CD4-positive, CD25-positive, alpha-beta regulatory T cell (primary cell): ENCODE results near the gene HOXD13. TPM values are rescaled to one million over a fixed set of nuclear protein-coding genes. Genes with fewer than 3 reads are reported as not detected.

Source experiments
- ATAC-seq, 2 donors: fragments of 150-1000 bp; cut with Tn5 transposase; one replicate each; pipeline ENCODE4 v1.10.0; 2021; ENCODE audit warnings: low read depth in 2 of 2, moderate number of reproducible peaks in 2 of 2, moderate library complexity in 1 of 2
- DNase-seq, 3 donors: peaks; one replicate each; pipeline versions ENCODE4 v3.0.0 to v3.0.0-alpha.2; 2012 to 2022; ENCODE audit warnings: mixed read lengths in 1 of 3
- H3K27ac ChIP-seq: one replicate; pipeline ENCODE4 v1.7.0; 2013; ENCODE audit warnings: mild to moderate bottlenecking, low read length; ENCODE audit not compliant: insufficient read depth, poor library complexity, severe bottlenecking
- H3K27me3 ChIP-seq: one replicate; pipeline ENCODE4 v1.7.0; 2013; ENCODE audit warnings: low read length; ENCODE audit not compliant: control insufficient read depth, insufficient read depth
- H3K36me3 ChIP-seq: one replicate; pipeline ENCODE4 v1.7.0; 2013; ENCODE audit warnings: mild to moderate bottlenecking, low read length, moderate library complexity; ENCODE audit not compliant: control insufficient read depth, insufficient read depth
- H3K4me1 ChIP-seq: 2 replicates; pipeline ENCODE4 v1.7.0; 2013; ENCODE audit warnings: mild to moderate bottlenecking, low read length; ENCODE audit not compliant: insufficient read depth, control insufficient read depth, poor library complexity, severe bottlenecking
- H3K4me3 ChIP-seq: one replicate; pipeline ENCODE4 v1.7.0; 2013; ENCODE audit warnings: low read depth, mild to moderate bottlenecking, low read length, moderate library complexity
- H3K9me3 ChIP-seq, 2 experiments: 1 replicate in 1 of 2; 2 replicates in 1 of 2; pipeline ENCODE4 v1.7.0; 2013; ENCODE audit warnings: low read length in 2 of 2, mild to moderate bottlenecking in 1 of 2, moderate library complexity in 1 of 2; ENCODE audit not compliant: control insufficient read depth in 2 of 2
- H3K27ac Mint-ChIP-seq, 3 donors: one replicate each; pipeline ENCODE4 v1.8.0; 2020 to 2022; ENCODE audit warnings: mild to moderate bottlenecking in 3 of 3, mixed read lengths in 3 of 3, moderate library complexity in 2 of 3
- H3K27me3 Mint-ChIP-seq: one replicate; pipeline ENCODE4 v1.8.0; 2022; ENCODE audit warnings: mild to moderate bottlenecking, mixed read lengths
- H3K36me3 Mint-ChIP-seq: one replicate; pipeline ENCODE4 v1.8.0; 2020; ENCODE audit warnings: mixed read lengths
- H3K4me1 Mint-ChIP-seq, 4 donors: one replicate each; pipeline ENCODE4 v1.8.0; 2020 to 2022; ENCODE audit warnings: mixed read lengths in 4 of 4, mild to moderate bottlenecking in 1 of 4
- H3K4me3 Mint-ChIP-seq, 4 donors: one replicate each; pipeline ENCODE4 v1.8.0; 2020 to 2022; ENCODE audit warnings: mild to moderate bottlenecking in 4 of 4, mixed read lengths in 4 of 4, moderate library complexity in 3 of 4
- H3K9me3 Mint-ChIP-seq, 7 donors: one replicate each; pipeline ENCODE4 v1.8.0; 2020 to 2022; ENCODE audit warnings: mixed read lengths in 7 of 7, mild to moderate bottlenecking in 3 of 7, moderate library complexity in 2 of 7
- polyA plus RNA-seq, 4 donors: library from polyadenylated mRNA; unstranded; fragments of 300-500 nt; fragmentation: Illumina TruSeq; gene quantifications; one replicate each; pipeline ENCODE4 v1.2.3, GENCODE V29; 2021
- total RNA-seq: library from RNA; stranded (reverse); gene quantifications from one replicate; pipeline ENCODE4 v1.2.3, GENCODE V29; 2022

HOXD13 gene
- total and polyA plus RNA-seq, 5 donors from 2014 or later: not detected

DNA sequence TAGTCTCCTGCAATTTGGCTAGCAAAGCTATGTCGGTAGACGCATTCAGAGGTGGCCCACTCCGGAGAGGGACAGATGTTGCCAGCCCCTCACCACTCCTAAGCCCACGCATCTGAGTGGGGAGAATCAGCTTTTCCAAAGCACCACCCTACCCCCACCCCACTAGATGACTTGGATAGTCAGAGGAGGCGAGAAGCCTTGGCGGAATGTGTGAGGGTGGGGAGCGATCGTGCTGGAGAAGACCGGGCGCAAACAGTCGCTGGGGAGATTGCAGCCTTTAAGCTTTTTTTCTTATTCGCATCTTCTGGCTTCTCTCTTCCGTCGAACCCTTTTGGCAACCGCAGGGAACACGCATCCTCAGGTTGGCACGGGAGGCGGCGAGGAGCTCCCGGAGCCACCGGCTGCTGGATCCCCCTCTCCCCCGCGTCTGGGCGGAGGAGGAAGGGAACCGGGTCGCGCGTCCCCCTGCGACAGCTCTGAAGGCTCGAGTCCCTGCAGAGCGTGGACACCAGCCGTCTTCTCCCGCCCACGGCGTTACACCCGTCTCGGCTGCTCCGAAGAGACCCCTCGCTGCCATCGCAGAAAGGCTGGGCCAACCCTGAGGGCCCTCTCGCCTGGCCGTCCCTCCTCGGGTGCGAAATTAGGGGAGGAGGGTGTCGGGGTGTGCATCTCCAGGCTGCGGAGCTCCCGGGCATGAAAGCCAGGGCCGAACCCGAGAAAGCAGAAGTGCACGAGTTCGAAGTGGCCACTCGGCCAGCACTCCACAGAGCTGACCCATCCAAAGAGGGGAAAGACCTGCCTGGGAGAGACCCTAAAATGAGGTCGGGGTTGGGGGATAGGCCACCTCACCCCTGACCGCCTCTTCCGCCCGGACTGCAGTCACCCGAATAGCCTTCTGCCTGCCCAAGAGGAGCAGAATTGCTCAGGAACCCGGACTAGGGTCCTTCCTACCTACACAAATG, 20.9 kb upstream of the HOXD13 start:
- no peak for DNase-seq
- Histone ChIP-seq H3K4me1 (peaks cover 7% of the 10 kb centered on the region), H3K4me3 (no peak overlapping the region), H3K27ac (no peak overlapping the region), H3K9me3 (peaks cover 2 to 8% of the 10 kb centered on the region in 2 experiments), H3K36me3 (no peaks in the 10 kb centered on the region), H3K27me3 (peaks cover 66% of the 10 kb centered on the region)
- H3K27ac Mint-ChIP-seq: no peak overlapping the region
- peaks cover 95% of the 10 kb centered on the region for H3K27me3 Mint-ChIP-seq
- ATAC-seq: no peak
- peaks cover 0 to 16% (median 1%) of the 10 kb centered on the region in 7 donors for H3K9me3 Mint-ChIP-seq
- no peaks in the 10 kb centered on the region for H3K36me3 Mint-ChIP-seq
- peak overlapping the region in 2 of 4 donors; percentile 3 to 9 for H3K4me3 Mint-ChIP-seq
- peaks cover 0 to 10% (median 0%) of the 10 kb centered on the region in 4 donors for H3K4me1 Mint-ChIP-seq

DNA sequence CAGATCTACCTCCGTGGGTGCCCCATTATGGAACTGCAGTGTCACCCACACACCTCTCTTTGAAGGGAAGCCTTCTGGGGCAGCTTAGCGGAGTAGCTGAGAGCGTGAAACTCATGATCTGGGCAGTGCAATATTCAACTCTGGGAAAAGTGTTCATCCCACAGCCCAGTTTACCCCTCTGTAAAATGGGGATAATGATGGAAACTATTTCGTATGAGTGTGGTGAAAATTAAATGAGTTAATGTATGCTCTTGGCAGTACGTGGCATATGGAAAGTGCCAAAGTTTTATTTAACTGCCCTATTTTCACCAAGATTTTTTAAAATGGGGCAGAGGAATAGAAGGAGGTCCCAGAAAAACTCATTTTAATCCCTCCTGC, 20.2 kb upstream of the HOXD13 start:
- DNase-seq: no peak
- Histone ChIP-seq H3K4me1 (peaks cover 2% of the 10 kb centered on the region), H3K4me3 (no peak overlapping the region), H3K36me3 (no peaks in the 10 kb centered on the region), H3K27ac (no peak overlapping the region), H3K27me3 (peaks cover 73% of the 10 kb centered on the region), H3K9me3 (peaks cover 7 to 14% of the 10 kb centered on the region in 2 experiments)
- no peak overlapping the region for H3K27ac Mint-ChIP-seq
- peaks cover 98% of the 10 kb centered on the region for H3K27me3 Mint-ChIP-seq
- H3K36me3 Mint-ChIP-seq: no peaks in the 10 kb centered on the region
- ATAC-seq: no peak
- H3K4me1 Mint-ChIP-seq: peaks cover 0 to 10% (median 0%) of the 10 kb centered on the region in 4 donors
- H3K4me3 Mint-ChIP-seq: no peak overlapping the region
- H3K9me3 Mint-ChIP-seq: peaks cover 0 to 20% (median 1%) of the 10 kb centered on the region in 7 donors

DNA sequence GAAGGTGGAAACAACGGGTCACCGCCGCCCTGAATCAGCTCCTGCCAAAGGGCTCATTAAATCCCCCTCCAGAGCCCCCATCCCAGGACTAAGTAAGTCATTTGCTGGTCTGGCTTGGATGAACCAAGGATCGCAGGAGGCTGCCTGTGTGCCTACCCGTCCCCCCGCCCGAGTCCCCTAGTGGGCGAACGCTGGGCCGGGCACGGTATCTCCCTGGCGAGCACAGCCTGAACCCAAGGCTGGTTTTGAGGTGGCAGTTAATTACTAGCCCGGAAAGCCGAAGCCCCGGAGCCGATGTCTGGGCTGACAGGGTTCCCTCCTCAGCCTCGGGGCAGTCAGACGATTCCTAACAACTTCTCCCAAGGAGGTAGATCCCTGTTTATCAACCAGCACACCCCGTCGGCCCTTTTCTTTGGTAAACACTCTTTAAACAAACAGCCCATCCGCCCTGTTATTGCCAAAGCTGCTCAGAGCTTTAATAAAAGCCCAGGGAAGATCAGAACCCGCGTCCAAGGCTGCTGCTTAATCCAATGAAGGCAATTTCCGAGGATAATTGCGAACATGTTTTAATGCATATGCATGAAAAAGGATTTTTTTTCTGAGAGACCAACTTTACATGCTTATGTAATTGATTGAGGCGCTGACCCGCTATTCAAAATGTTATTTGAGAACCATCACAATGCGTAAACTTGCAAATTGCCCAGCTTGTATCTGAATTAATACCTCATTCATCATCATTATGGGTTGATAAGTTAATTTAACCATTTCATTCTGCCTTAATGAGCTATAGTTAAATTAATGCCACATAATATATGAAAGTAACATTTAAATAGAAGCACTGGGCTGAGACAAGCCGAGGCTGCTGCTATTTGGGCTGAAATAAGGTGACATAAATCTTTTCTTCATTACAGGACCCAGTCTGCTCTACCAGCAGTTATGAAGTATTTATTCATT, 19.3 kb upstream of the HOXD13 start:
- Histone ChIP-seq H3K27me3 (peaks cover 80% of the 10 kb centered on the region), H3K36me3 (no peaks in the 10 kb centered on the region), H3K4me3 (no peak overlapping the region), H3K4me1 (no peaks in the 10 kb centered on the region), H3K27ac (no peak overlapping the region), H3K9me3 (peaks cover 10 to 18% of the 10 kb centered on the region in 2 experiments)
- Mint-ChIP-seq H3K27me3 (peaks cover 95% of the 10 kb centered on the region), H3K4me3 (no peak overlapping the region), H3K36me3 (no peaks in the 10 kb centered on the region), H3K9me3 (peaks cover 0 to 20% (median 1%) of the 10 kb centered on the region in 7 donors), H3K4me1 (peaks cover 0 to 5% (median 2%) of the 10 kb centered on the region in 4 donors), H3K27ac (no peak overlapping the region)
- no peak for ATAC-seq
- DNase-seq: no peak

DNA sequence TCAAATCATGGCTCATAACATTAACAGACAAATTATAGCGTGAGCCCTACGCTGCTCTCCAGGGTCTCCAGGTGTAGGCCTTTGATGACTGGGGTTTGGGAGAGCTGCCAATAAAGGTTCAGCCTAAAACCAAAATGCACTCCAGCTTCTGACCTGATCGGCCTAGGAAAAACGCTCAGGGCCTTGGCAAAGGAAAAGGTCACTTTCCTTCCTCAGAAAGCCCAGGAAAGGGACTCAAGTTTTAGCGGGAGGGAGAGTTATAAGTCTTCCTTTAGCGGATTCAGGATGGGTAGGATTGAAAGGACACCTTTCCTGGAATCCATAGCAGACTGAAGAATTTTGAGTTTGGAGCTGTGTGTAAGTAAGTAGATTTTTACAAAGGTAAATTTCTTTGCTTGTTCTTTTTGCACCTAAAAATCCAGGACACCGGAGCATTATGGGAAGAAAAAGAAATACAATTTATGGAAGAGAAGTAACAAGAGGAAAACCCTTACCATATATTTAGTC, 17.5 kb upstream of the HOXD13 start:
- Mint-ChIP-seq H3K27ac (no peak overlapping the region), H3K4me1 (peaks cover 0 to 15% (median 8%) of the 10 kb centered on the region in 4 donors), H3K4me3 (no peak overlapping the region), H3K9me3 (peaks cover 0 to 30% (median 4%) of the 10 kb centered on the region in 7 donors), H3K36me3 (no peaks in the 10 kb centered on the region), H3K27me3 (peaks cover 92% of the 10 kb centered on the region)
- H3K4me3 ChIP-seq: no peak overlapping the region
- peaks cover 76% of the 10 kb centered on the region for H3K27me3 ChIP-seq
- peaks cover 21 to 24% of the 10 kb centered on the region in 2 experiments for H3K9me3 ChIP-seq
- no peak overlapping the region for H3K27ac ChIP-seq
- peaks cover 9% of the 10 kb centered on the region for H3K4me1 ChIP-seq
- DNase-seq (no peak), ATAC-seq (no peak)
- H3K36me3 ChIP-seq: no peaks in the 10 kb centered on the region

DNA sequence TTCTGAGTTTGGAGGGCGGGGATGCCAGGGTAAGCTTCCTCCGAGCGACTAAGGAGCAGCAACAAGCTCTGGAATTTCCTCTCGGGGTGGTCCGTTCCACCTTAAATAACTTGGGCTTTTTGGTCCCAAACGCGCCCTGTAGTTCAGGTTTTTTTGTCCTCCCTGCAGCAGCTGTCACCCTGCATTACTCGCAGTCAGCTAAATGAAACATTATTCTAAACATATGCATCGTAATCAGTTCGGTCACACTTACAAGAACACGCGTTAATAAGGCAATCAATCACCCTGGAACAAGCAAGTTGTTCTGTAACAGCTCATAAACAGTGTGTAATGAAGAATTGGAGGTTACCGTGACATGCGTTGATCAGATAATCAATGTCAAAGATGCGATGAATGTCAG, 17.0 kb upstream of the HOXD13 start:
- peaks cover 0 to 15% (median 8%) of the 10 kb centered on the region in 4 donors for H3K4me1 Mint-ChIP-seq
- no peak overlapping the region for H3K27ac Mint-ChIP-seq
- peaks cover 71% of the 10 kb centered on the region for H3K27me3 ChIP-seq
- no peaks in the 10 kb centered on the region for H3K36me3 ChIP-seq
- peaks cover 0 to 30% (median 4%) of the 10 kb centered on the region in 7 donors for H3K9me3 Mint-ChIP-seq
- peak overlapping the region in 1 of 4 donors; percentile 27 for H3K4me3 Mint-ChIP-seq
- no peak for DNase-seq
- peaks cover 87% of the 10 kb centered on the region for H3K27me3 Mint-ChIP-seq
- H3K27ac ChIP-seq: no peak overlapping the region
- no peaks in the 10 kb centered on the region for H3K36me3 Mint-ChIP-seq
- peaks cover 21 to 25% of the 10 kb centered on the region in 2 experiments for H3K9me3 ChIP-seq
- ATAC-seq: no peak
- H3K4me1 ChIP-seq: peaks cover 11% of the 10 kb centered on the region
- no peak overlapping the region for H3K4me3 ChIP-seq

DNA sequence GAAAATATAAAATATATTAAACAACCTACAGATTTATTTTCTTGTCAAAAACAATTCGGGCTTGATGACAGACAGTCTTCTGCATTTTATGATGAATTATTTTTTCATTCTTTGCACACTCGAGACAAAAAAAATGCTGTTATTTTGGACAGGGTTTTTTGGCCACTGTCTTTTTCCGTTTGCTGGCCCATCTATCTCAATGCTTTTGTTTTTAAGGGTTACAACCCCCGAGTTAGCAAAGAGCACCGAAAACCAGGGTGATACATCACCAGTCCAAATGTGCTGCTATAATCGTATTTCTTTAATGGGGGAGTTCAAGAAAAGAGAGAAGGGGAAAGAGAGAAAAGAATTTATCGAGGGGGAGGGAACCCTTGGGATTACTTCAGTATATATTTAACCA, 16.5 kb upstream of the HOXD13 start:
- peaks cover 70% of the 10 kb centered on the region for H3K27me3 ChIP-seq
- H3K27ac Mint-ChIP-seq: no peak overlapping the region
- no peaks in the 10 kb centered on the region for H3K36me3 ChIP-seq
- H3K4me3 ChIP-seq: no peak overlapping the region
- no peak overlapping the region for H3K27ac ChIP-seq
- peaks cover 13% of the 10 kb centered on the region for H3K4me1 ChIP-seq
- H3K4me3 Mint-ChIP-seq: no peak overlapping the region
- H3K36me3 Mint-ChIP-seq: no peaks in the 10 kb centered on the region
- DNase-seq: no peak
- ATAC-seq: no peak
- peaks cover 0 to 15% (median 9%) of the 10 kb centered on the region in 4 donors for H3K4me1 Mint-ChIP-seq
- peaks cover 0 to 33% (median 4%) of the 10 kb centered on the region in 7 donors for H3K9me3 Mint-ChIP-seq
- H3K27me3 Mint-ChIP-seq: peaks cover 86% of the 10 kb centered on the region
- H3K9me3 ChIP-seq: peaks cover 23 to 31% of the 10 kb centered on the region in 2 experiments

DNA sequence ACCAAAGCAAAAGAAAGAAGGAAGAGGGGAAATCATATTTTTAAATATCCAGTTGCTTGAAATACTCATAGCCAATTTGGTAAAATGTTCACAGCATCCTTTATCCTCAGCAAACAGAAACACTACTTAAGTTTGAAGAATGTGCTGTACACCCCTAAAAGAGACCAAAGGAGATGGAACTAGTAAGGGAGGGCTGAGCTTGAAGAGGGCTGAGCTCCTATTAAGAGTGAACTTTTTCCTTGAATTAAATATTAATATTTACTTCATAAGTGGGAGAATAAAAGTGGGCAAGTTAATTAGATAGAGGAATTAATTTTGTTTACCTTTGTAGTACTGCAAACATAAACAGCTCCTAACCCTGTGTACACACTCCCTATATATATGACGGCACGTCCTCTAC, 15.7 kb upstream of the HOXD13 start:
- Histone ChIP-seq H3K4me1 (peaks cover 13% of the 10 kb centered on the region), H3K36me3 (no peaks in the 10 kb centered on the region), H3K9me3 (peaks cover 28 to 38% of the 10 kb centered on the region in 2 experiments), H3K27ac (no peak overlapping the region), H3K27me3 (peaks cover 73% of the 10 kb centered on the region), H3K4me3 (no peak overlapping the region)
- Mint-ChIP-seq H3K27ac (no peak overlapping the region), H3K27me3 (peaks cover 86% of the 10 kb centered on the region), H3K36me3 (no peaks in the 10 kb centered on the region), H3K4me1 (peaks cover 0 to 15% (median 10%) of the 10 kb centered on the region in 4 donors), H3K9me3 (peaks cover 0 to 37% (median 7%) of the 10 kb centered on the region in 7 donors), H3K4me3 (peak overlapping the region in 1 of 4 donors; percentile 21)
- no peak for ATAC-seq
- DNase-seq: no peak
